Heart left ventricle (tissue), 16 donors: ENCODE results near the gene MYL11. TPM values are rescaled to one million over a fixed set of nuclear protein-coding genes. Genes with fewer than 3 reads are reported as not detected.

ENCODE experiments used
- ATAC-seq, 4 donors: fragments of 200-7000 bp; cut with Tn5 transposase; one replicate each; pipeline ENCODE4 v1.9.1; 2020 to 2022; ENCODE audit warnings: moderate library complexity in 4 of 4, mild to moderate bottlenecking in 3 of 4, moderate number of reproducible peaks in 1 of 4
- DNase-seq, 5 donors: peaks; one replicate each; pipeline ENCODE4 v3.0.0-alpha.2; 2020
- H3K27ac ChIP-seq, 12 donors: fragments of 200-600 bp; sonication (generic) in 4 of 12; one replicate each; pipeline versions ENCODE4 v1.5.0 to v1.8.0; 2016 to 2022; ENCODE audit warnings: mild to moderate bottlenecking in 2 of 12
- H3K27me3 ChIP-seq, 9 donors: fragments of 200-600 bp; sonication (generic) in 2 of 9; one replicate each; pipeline versions ENCODE4 v1.5.1 to v1.8.0; 2016 to 2022; ENCODE audit warnings: mild to moderate bottlenecking in 3 of 9
- H3K36me3 ChIP-seq, 9 donors: fragments of 200-600 bp; sonication (generic) in 2 of 9; one replicate each; pipeline versions ENCODE4 v1.5.0 to v1.8.0; 2018 to 2022; ENCODE audit warnings: mild to moderate bottlenecking in 2 of 9
- H3K4me1 ChIP-seq, 12 donors: fragments of 200-600 bp; sonication (generic) in 4 of 12; one replicate each; pipeline versions ENCODE4 v1.5.0 to v1.8.0; 2016 to 2022; ENCODE audit warnings: mild to moderate bottlenecking in 3 of 12
- H3K4me3 ChIP-seq, 12 donors: fragments of 200-600 bp; sonication (generic) in 4 of 12; one replicate each; pipeline versions ENCODE4 v1.5.0 to v1.8.0; 2017 to 2022; ENCODE audit warnings: mild to moderate bottlenecking in 9 of 12, moderate library complexity in 4 of 12
- H3K9me3 ChIP-seq, 12 donors: fragments of 200-600 bp; sonication (generic) in 4 of 12; one replicate each; pipeline versions ENCODE4 v1.5.0 to v1.8.0; 2016 to 2022; ENCODE audit warnings: mild to moderate bottlenecking in 1 of 12
- POLR2A ChIP-seq, 2 donors: fragments of 450-650 bp; IDR thresholded peaks; one replicate each; pipeline ENCODE4 v1.6.1; 2017; ENCODE audit warnings: antibody characterized with exemption in 2 of 2, mild to moderate bottlenecking in 2 of 2, moderate library complexity in 2 of 2
- WGBS, 4 donors: extraction: QIAGEN DNeasy Blood & Tissue Kit in 2 of 4; methylation state at CpG; one replicate each; pipeline versions ENCODE4 v1.1.5 to v1.1.7; 2013 to 2018; 5-methylcytosine and 5-hydroxymethylcytosine counted together
- intact Hi-C, 10 donors: fragments of 100-400 bp; cut with DNase I; formaldehyde crosslinking; loops; one replicate each; pipeline versions ENCODE4 v1.11.1 to v1.14.2; 2022
- polyA plus RNA-seq, 2 donors: library from polyadenylated mRNA; stranded (reverse); fragments of 200-250 nt; gene quantifications; one replicate each; pipeline ENCODE4 v1.2.3, GENCODE V29; 2013
- total RNA-seq, 9 donors: library from RNA; depleted of rRNA in 2 of 9; stranded (reverse); fragments of >200 nt in 2 of 9; fragmentation: NEBNext Ultra II Directional in 3 of 9; extraction: Animal tissue kit (Norgen Biotek cat#: 25700) in 3 of 9; gene quantifications; one replicate each; pipeline versions ENCODE4 v1.1.0 to v1.2.4, GENCODE V29; 2016 to 2023
- TF ChIP-seq, protein P1 (sequence below), 12 donors: fragments of 200-600 bp; sonication (generic) in 4 of 12; IDR thresholded peaks; one replicate each; pipeline versions ENCODE4 v1.5.0 to v1.8.0; 2018 to 2022; ENCODE audit warnings: antibody characterized with exemption in 12 of 12, mild to moderate bottlenecking in 5 of 12
- donor health status: ischemic (EF 13 %, LVEDD 7.1; RV severe dilation, severe dysfunction).
- donor health status: healthy with polysubstance abuse.
- donor health status: DM: no; HTN: yes; CAD: no.
- donor health status: DM: no; HTN: no; CAD: no.
- donor health status: ischemic (EF 25% LVEDD 6.9; RV normal size, moderate dysfunction).
- donor health status: ischemic (EF 25% LVEDD 5.7; RV mildly dilated, moderate dysfunction).
- donor health status: healthy.
- donor health status: DM: yes; HTN: yes; CAD: no.
- donor health status: ischemic (EF 35%, LVEDD 5.7; RV mildly dilated, moderate dysfunction).
- donor health status: nonischemic (EF 11% LVEDD 7.7; RV severe dilation, severe dysfunction).
- donor health status: DM: yes; HTN: yes; CAD: no.
- donor health status: PGD.
- donor health status: ischemic (EF 29% LVEDD 5.4; RV normal size, mild dysfunction).
- donor health status: nonischemic (EF 23%, LVEDD 6.1; RV moderate dilation, normal function).

Gene MYL11
- total and polyA plus RNA-seq, 11 donors, result not detected

DNA sequence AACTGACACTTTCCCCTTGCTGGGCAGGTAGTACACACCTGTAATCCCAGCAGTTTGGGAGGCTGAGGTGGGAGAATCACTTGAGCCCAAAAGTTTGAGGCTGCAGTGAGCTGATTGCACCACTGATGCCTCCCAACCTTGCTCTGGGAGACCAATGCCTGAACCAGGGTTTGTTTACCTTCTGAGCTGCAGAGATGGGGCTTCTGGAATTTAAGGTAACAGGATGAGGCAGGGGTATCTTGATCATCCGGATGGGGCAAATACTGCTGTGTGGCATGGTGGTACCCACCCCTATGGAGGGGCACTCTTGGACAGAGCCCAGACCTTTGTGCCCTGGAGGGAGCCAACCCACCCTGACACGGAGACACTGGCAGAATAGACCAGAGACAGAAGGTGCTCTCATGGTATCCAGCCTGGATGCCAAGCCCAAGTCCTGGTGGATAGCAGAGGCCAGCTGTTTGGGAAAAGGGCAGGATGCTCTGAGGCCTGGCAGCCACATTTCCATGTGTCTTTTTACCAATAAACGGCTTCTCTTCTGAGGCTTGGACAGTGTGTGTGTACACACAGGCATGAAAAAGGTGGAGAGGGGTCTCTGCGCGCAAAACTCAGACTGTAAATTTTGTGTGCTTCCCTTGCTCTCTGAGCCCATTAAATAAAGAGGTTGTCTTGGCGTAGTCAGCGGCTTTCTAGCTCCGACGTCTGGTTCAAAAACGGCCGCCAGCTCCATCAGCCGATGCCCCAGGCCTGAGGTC is 25.0 kb downstream of the MYL11 start:
- Histone ChIP-seq H3K4me1 (peaks cover 5 to 37% (median 18%) of the 10 kb centered on the region in 12 donors), H3K27ac (peak overlapping the region; percentile 80 to 93 (median 90)), H3K36me3 (peaks cover 0 to 19% (median 6%) of the 10 kb centered on the region in 9 donors), H3K4me3 (peak overlapping the region; percentile 37 to 86 (median 70)), H3K27me3 (no peaks in the 10 kb centered on the region), H3K9me3 (no peaks in the 10 kb centered on the region)
- TF ChIP-seq, protein P1, sequence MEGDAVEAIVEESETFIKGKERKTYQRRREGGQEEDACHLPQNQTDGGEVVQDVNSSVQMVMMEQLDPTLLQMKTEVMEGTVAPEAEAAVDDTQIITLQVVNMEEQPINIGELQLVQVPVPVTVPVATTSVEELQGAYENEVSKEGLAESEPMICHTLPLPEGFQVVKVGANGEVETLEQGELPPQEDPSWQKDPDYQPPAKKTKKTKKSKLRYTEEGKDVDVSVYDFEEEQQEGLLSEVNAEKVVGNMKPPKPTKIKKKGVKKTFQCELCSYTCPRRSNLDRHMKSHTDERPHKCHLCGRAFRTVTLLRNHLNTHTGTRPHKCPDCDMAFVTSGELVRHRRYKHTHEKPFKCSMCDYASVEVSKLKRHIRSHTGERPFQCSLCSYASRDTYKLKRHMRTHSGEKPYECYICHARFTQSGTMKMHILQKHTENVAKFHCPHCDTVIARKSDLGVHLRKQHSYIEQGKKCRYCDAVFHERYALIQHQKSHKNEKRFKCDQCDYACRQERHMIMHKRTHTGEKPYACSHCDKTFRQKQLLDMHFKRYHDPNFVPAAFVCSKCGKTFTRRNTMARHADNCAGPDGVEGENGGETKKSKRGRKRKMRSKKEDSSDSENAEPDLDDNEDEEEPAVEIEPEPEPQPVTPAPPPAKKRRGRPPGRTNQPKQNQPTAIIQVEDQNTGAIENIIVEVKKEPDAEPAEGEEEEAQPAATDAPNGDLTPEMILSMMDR (IDR thresholded peaks at IDR 0.05), result no peak
- no peak for TF ChIP-seq POLR2A (IDR thresholded peaks at IDR 0.05)
- DNase-seq (no peak), ATAC-seq (no peak)
- 13 to 17% (median 15%) methylated on average over 12 of the region's 12 CpGs for WGBS, 4 donors
- intact Hi-C loops, result loop anchor here in 4 of 10 donors (5.0 to 10.0 kb wide), 3 partner anchors 32 to 305 kb away; partner anchors contain the start of genes CD2BP2 (in 1 of the 4), TBX6 (in 1 of the 4) and YPEL3 (in 1 of the 4)

DNA sequence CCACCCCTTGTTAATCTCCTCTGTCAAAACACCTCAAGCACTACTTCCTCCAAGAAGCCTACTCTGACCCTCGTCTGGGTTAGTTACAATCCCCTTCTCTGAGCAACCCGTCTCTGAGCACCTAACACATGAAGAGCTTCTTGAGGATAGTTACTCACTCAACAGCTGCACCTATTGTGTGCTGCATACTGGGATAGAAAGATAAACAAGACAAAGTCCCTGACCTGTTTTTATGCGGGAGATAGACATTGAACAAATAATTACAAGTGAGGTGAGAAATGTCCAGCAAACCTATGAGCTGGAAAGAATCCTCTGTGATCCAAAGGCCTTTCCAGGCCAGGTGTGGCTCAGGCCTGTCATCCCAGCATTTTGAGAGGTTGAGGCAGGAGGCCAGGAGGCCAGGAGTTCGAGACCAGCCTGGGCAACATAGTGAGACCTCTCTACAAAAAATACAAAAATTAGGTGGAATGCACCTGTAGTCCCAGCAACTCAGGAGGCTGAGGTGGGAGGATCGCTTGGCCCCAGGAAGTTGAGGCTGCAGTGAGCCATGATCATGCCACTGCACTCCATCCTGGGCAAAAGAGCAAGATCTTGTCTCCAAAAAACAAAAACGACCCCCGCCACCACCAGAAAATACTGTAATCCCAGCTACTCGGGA is 27.3 kb downstream of the MYL11 start:
- peaks cover 0 to 18% (median 6%) of the 10 kb centered on the region in 9 donors for H3K36me3 ChIP-seq
- H3K27ac ChIP-seq, result no peak overlapping the region
- 86 to 91% (median 89%) methylated on average over 8 of the region's 8 CpGs for WGBS, 4 donors
- DNase-seq (no peak), ATAC-seq (no peak)
- no peaks in the 10 kb centered on the region for H3K9me3 ChIP-seq
- H3K4me3 ChIP-seq, result no peak overlapping the region
- no peaks in the 10 kb centered on the region for H3K27me3 ChIP-seq
- intact Hi-C loops, result loop anchor here in 3 of 10 donors (5.0 to 10.0 kb wide), 2 partner anchors 35 to 307 kb away; partner anchors contain the start of genes TBX6 (in 1 of the 3) and YPEL3 (in 1 of the 3)
- no peak for TF ChIP-seq POLR2A (IDR thresholded peaks at IDR 0.05)
- TF ChIP-seq, protein P1 (IDR thresholded peaks at IDR 0.05), result no peak
- peaks cover 0 to 29% (median 9%) of the 10 kb centered on the region in 12 donors for H3K4me1 ChIP-seq

DNA sequence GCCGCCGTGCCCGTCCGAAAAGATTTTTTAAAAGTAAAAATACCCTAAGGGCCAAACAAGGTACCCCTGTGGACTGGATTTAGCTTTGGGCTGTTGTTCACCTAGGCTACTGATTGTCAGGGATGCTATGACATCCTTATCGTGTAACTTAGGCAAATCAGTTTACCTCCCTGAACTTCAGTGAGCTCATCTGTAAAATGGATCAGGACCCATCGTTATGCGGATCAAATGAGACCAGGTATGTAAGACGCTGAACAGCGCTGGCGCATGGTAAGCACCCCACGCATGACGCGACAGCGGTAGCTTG is 32.1 kb downstream of the MYL11 start:
- WGBS, 4 donors, result 15 to 22% (median 19%) methylated on average over 14 of the region's 14 CpGs
- no peak for ATAC-seq
- no peaks in the 10 kb centered on the region for H3K9me3 ChIP-seq
- H3K4me1 ChIP-seq, result peaks cover 0 to 33% (median 17%) of the 10 kb centered on the region in 12 donors
- intact Hi-C loops, result loop anchor here in 4 of 10 donors (2.0 to 10.0 kb wide), 6 partner anchors 28 to 334 kb away; partner anchors contain the start of genes TBX6 (in 2 of the 4) and YPEL3 (in 1 of the 4)
- peak overlapping the region; percentile 54 to 96 (median 76) for H3K4me3 ChIP-seq
- TF ChIP-seq, protein P1 (IDR thresholded peaks at IDR 0.05), result no peak
- TF ChIP-seq POLR2A (IDR thresholded peaks at IDR 0.05), result no peak
- H3K36me3 ChIP-seq, result peaks cover 0 to 8% (median 5%) of the 10 kb centered on the region in 9 donors
- no peaks in the 10 kb centered on the region for H3K27me3 ChIP-seq
- DNase-seq, result no peak
- H3K27ac ChIP-seq, result peak overlapping the region in 11 of 12 donors; percentile 76 to 93 (median 85)
